ENCODE results near the gene ZNF423.

The ZNF423 gene

DNA sequence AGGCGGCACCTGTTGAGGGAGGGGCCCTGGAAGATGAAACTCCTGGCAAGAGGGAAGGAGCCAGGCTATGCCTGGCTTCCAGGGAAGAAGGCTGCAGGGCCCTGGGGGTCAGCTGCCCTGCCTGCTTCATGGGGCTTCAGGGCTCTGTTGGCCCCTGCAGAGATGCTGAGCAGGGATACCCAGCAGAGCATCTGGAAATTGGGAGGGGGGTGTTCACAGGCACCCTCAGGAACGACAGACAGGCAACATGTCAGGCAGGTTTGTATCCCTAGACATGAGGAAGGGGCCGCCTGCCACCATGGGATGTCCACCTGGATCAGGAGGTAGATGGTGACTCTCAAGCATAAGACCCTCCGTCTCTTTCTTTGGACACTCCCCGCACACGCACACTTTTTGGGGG is 13.8 kb upstream of the ZNF423 start:
- DNase-seq = no peak

DNA sequence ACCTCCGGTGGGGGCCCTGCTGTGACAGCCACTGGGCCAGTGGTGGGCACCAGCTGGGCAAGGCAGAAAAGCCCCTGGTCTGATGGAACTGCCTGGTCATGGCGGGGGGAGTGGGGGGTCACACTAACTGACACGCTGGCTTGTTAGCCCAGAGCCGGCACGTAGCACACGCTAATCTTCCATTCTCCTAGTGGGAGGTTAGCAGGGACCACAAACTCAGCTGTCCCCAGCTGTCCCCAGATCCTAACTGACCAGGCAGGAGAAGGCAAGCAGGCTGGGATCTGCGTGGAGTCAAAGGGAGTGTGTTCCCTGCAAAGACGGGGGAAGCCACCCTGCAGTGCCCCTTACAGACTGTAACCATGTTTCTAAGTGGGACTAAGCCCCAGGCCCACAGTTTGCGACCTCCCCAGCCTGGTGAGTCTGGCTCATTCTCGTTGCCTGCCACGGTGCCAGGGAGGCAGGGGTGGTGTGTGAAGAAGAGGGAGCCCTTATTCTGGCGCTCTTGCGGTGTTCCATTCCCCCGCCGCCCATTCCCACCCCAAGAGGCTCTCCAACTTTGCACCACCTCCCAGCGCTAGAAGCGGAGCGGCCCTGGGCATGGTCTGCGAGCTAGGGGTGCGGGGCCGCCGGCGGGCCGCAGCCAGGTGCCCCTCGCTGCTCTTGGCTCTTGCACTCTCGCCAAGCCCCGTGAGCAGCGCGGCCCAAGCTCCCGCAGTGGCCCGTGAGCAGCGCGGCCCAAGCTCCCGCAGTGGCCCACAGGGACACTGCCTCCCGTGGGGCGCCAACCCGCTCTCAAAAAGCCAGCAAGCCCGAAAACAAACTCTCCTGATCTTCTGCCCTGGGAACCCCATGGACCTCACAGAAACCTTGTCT is 12.1 kb upstream of the ZNF423 start:
- DNase-seq = no peak

DNA sequence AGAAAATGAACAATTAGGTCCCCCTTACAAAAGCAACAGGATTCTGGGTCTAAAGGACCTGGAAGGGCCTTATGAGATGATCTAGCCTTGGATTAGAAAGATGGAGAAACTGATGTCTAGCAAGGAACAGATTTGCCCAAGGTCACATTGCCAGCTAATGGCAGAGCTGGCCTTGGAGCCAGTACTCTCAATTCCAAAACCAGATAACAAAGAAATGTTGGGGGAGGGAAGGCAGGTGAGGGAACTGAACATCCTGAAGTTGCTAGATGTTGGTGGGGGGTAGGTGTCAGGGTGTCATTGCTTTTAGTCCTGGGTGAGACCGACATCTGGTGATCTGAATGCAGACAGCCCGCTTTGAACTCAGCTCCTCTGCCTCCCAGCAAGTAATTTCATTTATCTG is 11.3 kb upstream of the ZNF423 start:
- DNase-seq = no peak

DNA sequence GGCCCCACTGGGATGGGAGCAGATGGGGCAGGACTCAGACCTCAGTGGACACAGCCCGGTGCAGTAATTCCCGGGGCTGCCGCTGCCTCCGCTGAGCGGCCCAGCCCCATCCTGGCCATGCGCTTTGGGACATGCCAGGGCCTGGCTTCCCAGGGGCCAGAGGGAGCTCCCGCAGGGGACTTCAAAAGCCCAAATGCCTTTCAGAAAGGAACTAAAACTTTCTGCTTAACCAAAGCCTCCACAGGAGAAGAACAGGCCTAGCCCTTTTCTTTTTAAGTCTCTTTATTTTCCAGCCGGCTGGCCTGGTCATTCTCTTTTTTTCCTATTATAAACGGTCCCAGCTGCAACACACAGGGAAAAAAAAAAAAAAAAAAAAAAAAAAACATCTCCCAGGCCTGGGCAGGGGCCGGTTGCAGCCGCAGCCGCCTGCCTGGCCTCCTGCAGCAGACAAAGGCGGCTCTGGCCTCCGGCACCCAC is 10.7 kb upstream of the ZNF423 start:
- DNase-seq = no peak

DNA sequence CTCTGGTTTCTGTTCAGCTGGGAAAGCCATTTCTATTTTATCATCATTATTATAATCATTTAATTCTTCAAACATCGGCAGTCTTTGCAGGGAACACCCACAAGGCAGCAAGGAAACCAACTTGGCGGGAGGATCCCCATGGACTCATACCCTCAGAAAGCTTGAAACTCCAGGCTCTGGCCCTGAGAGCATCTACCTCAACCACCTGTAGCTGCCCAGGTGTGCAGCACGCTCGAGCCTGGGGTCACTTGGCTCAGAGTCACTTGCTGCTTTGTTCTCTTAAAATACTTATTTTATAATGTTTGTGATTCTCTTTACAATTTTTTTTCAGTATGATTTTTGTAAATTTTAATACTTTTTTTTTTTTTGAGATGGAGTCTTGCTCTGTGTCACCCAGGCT is 6.8 kb upstream of the ZNF423 start:
- DNase-seq = no peak

DNA sequence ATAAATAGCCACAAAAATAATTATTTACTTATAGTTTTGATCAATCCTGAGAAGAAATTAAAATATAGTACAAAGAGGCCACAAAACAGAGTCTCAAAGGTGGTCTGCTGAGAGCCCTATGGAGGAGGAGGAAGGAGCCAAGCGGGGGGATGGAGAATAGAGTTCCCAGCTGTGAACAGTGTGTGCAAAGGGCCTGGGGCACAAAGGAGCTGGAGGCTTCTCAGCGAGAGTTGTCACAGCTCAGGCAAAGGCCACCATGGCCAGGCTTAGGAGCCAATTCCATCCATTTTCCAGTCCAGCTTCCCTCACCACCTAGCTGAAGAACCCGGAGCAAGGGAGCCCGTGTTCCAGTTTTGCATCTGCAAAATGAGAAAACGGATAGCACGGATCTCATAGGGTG is 5.4 kb upstream of the ZNF423 start:
- no peak for DNase-seq

DNA sequence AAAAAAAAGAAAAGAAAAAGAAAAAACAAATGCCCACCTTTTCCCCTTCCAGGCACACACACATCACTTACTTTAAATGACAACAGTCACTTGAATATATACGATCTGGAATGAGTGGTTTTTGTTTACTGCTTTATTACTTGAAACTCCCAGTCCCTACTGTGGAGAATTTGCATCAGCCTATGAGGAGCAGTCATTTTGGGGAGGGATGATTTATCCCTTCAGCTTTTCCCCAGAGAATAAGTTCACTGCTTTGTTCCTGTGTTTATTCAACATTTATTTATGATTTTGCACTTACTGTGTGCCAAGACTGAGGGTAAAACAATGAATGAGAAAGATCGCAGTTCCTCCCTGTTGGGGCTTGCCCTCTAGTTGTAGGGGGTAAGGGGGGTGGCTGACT is 4.7 kb upstream of the ZNF423 start:
- DNase-seq = no peak

DNA sequence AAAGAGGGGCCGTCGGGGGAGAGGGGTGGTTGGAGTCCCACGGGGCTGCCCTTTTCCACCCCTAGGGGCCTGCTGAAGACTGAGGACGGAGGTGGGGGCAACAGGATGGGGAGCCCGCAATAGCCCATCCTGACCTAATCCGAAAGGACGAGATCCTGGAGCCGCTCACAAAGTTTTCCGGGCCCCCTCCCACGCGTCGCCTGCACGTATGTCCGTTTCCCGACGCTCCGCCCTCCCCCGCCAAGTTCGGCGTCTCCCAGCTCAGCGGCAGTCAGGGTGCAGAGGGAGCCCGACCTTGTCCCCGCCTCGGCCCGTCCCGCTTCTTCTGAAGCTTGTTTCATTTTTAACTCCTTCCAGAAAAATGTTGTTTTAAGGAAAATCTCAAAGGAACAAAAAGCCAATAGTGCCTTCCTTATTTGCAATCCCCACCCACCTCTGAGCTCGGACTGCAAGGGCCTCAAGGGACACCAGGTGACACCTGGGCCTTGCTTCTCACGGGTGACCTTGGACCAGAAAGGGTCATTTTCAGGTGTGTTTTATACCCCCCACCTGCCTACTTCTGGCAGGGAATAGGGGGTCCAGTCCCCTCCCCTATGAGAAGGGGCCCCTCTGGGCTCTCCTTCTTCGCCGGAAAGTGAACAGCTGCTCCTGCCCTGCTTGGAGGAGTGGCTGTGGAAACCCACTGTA is 3.4 kb upstream of the ZNF423 start:
- no peak for DNase-seq

DNA sequence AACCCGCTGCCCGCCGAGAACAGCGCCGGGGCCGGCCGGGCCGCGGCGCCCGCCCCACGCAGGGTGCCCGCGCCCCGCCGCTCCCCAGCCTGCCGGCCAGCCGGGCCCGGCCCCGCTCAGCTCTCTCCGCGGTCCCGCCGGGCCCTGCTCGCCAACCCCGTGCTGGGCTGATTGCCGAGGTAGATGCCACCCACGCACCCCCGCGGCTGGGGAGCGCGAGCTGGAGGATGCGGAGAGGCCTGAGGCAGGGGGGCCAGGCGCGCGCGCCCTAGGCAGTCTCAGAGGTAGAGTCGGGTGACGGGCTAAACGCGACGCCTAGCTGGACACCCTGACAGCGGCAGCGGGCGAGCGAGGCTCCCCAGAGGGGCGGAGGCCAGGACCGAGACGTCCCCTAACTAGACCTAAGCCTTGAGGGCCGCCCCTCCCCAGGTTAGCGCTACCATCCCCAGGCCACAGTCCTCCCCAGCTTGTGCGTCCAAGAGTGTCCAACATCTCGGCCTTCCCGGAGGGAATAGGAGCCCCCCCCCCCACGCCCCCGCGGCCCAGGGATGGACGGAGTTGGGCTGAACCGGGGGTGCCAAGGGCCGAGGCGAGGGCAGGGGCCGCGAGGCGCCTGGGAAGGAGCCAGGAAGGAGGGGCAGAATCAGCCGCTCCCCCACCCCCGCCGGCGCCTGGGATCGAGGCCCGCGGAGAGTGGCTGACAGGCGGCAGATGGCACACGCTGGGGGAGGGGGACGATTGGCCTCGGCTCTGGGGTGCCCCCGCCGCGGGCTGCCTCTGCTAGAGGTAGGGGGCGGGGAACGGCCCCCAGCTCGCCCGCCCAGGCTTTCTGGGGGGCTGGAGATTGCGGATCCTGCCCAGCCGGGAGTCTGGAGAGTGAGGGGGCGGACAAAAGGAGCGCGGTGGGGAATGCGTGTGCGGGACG is 2.5 kb upstream of the ZNF423 start:
- DNase-seq = no peak

DNA sequence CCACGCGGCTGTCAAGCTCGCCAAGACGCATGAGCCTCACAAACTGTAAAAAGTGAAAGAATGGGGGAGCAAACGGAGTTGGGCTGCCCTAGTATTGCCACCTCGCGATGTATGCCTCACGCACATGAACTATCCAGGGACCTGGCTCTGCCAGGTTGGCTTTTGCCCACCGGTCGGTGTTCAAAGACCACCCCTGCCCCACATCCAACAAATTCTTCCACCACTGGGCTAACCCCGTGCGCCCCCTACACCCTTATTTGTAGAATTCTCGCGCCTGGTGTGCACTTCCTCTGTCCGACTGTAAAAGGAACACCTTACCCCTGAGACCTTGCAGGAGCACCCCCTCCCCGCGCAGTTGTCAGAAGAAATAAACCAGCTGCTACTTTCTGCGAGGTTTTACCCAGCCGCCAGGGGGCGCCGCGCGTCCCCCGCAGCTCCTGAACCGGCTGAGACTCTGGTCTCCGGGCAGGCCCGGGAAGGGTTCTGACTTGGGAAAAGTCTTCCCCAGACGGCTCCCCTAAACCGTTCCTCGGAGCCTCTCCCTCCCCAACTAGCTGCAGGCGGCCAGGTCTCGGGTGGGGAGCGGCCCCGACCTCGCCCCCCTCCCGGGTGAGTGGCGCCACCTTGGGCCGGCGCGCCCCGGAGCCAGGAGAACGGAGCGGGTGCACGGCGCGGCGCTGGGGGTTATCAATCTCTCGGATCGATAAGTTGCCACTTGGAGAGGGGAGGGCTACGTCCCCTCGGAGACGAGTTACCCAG is 1.7 kb upstream of the ZNF423 start:
- peak; percentile 20 for DNase-seq

DNA sequence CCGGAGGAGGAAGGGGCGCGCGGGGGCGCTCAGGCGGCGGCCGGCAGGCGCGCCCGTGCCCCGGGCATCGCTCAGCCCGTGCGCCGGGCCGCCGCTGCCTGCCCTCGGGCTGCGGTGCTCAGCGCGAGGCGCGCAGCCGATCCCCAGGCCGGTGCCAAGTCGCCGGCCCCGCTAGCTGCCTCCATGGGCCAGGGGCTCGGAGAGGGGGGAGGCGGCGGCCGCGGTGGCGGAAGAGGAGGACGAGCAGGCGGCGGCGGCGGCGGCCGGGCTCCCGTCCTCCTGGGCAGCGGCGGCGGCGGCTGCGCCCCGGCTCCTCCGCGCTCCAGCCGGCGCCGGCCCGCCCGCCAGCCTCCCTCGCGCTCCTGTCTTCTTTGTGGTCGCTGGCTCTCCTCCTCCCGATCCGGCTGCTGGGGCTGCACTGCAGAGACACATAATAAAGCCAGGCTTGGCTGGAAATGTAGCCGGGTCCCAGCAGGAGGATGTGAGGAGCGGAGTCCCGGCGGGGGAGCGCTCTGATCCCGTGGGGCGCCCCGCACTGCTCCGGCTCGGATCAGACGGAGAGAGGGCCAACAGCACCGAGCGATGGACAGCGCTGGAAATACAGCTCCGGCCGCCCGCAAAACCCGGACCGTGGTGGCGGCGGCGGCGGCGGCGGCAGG is 889 bp upstream of the ZNF423 start:
- DNase-seq = no peak

DNA sequence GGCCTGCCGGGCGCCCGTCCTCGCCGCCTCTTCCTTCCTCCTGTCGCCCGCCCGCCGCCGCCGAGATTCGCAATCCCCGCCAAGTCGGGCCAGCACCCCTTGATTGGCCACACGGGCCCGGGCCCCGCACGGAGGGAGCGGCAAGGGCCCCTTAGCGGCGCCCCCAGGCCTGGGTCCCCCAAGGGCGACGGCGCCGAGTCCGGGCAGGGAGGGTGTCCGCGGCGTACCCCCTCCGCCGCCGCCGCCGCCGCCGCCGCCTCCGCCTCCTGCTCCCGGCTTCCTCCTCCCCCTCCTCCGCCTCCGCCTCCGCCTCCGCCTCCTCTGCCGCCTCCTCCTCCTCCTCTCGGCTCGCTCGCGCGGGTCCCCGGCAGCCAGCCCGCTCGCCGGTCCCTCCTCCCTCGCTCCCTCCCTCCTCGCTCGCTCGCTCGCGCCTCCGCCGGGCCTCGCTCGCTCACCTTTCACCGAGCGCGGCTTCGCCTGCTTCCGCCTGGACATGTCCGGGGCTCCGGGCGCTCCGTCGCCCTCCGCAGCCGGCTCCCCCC is 561 bp downstream of the ZNF423 start:
- peak; percentile 59 for DNase-seq

DNA sequence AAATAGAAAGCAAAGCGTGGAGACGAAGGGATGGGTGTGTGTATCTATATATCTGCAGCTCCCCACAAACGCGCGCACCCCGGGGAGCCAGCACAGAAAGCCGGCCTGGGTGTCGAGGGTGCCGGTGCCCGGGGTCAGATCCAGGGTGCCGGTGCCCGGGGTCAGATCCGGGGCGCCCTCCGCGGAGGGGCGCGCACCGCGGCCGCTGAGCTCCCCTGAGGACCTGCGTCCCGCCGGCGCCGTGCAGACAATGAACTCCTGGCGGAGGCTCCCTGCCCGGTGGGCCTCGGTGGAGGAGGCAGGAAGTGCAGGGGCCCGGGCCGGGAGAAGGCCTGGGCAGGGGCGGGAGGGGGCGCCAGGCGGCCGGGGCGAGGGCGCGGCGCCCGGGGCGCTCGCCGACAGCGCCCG is 1.1 kb downstream of the ZNF423 start:
- no peak for DNase-seq

DNA sequence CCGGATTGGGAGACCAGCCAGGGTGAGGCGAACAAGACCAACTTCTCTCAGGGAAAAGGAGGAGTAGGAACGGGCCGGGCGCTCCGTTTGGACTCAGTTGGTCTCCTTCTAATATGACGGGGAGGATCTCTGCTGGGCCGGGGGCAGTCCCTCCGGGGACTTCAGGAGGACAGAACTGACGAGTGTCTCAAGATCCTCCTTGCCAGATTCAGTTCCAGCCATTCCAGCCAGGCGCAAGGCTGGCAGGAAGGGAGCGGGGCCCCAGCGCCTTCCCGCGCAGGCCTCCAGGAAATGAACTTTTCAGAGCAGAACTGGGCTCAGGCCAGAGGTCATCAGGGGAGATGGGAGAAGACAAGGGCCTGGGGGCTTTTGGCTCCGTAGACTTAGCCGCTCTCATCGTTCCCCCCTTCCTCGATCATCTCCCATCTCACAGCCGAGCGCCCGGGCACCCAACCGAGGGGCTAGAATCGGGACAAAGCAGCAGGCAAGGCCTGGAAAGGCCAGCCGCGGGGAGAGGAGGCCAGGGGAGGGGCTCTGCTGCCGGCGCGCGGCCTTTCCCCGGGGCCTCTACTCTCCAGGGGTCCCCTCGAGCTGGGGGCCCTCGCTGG is 1.6 kb downstream of the ZNF423 start:
- DNase-seq = no peak

DNA sequence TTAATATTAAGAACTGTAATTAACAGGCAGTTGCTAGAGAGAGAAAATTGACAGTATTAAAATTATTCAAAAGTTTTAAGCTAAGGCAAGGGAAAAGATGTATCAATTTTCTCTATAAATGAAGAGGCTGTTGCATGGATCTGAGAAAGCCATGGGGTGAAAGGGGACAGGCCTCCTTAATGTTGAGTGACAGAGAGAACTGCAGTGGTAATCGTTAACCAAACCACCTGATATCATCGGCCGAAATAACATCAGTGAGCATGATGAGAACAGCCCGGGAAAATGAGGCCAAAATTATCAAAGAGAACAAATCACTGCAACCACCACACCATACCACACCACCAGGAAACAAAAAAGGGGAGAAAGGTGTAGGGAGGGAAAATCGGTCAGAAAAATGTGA is 3.6 kb downstream of the ZNF423 start:
- no peak for DNase-seq

DNA sequence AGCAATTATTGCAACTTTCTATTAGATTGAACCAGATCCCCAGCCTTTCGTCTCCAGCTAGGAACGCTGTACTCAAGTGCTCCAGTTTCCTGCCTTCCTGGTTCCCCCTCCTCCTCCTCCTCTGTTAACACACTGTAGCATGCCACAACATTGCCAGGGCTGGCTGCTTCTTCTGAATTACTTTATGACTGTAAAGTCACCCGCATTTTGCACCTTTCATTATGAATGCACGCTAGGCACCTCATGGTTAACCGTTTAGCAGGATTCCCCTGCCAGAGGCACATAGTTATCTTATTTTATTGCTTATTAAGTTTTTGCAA is 4.5 kb downstream of the ZNF423 start:
- no peak for DNase-seq

DNA sequence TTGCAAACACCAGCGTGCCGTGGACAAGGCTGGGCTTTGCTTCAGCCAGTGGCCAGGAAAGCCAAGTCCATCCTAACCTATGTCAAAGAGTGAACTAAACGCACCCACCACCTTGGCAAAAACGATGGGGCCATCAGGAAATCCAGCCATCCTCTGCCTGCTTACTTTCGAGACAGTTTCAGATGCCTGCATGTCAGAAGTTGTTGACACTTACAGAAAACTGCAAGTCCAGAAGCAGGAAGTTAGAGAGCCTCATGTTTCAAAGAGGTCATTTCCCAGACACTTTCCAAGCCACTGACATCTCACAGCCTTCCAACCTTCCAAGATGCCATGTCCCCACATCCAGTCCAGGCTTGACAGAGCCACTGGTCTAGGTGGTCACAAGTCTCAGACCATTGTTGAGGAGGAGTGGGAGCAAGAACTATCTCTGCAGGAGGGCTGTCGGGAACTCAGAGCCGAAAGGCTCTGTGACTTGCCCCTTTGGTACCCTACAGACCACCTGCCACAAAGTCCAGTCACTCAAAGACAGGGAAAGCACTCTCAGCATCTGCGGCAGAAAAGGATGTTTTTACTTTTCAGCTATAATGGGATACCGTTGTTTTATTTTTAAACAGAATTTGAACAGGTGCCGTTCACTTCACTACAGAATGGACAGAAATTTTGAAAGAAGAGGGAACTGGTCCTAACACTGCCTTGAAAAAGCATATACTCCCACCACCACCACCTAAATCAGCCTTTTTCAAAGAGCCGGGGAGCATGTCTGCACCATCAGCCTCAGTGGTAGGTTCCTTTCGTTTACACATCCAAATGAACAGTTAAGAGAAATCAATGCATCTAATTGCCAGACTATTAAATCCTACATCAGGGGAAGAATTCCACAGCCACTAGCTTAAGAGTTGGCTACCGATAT is 5.1 kb downstream of the ZNF423 start:
- no peak for DNase-seq

DNA sequence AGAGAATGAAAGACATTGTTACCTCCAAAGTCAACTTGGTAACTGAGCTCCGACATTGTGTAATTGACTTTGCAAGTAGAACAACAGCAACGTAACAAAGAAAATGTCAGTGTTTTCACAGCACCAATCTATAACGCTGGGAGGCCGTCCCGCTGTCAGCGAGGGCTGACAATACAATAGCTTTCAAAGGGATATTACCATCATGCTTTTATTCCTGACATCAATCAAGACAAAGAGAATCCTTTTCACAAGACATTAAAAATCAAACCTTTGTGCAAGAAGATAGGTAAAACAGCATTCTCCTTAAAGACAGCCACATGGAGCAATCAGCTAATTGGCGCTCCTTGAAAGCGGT is 6.2 kb downstream of the ZNF423 start:
- DNase-seq = no peak

DNA sequence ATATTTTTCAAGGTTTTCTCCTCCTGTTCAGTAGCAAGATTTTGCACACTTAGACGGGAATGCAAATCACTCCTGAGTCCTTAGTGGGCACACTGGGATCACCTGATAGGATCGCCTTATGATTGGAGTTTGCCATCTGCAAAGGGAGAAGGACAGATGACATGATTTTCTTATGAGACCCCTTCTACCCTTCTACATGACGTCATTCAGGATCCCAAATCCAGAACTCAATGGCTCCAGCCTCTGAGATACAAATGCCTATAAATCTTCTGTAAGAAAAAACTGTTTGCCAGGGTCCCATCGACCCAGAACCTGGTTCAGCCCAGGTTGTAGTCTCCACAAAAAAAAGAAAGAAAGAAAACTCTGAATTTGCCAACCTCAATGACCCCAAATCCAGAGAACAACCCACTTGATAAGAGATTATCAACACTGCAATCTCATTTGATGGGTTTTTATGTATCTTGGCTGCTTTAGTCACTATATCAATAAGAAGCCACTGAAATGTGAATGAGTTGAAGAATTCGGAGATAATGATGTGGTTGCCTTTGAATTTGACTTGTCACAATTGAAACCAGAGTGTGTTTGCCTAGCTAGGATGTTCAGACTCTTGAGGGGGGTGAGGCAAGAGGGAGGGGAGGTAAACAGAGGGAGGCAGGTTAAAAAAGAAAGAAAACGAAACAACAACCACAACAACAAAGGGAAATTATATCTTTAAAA is 6.7 kb downstream of the ZNF423 start:
- no peak for DNase-seq

DNA sequence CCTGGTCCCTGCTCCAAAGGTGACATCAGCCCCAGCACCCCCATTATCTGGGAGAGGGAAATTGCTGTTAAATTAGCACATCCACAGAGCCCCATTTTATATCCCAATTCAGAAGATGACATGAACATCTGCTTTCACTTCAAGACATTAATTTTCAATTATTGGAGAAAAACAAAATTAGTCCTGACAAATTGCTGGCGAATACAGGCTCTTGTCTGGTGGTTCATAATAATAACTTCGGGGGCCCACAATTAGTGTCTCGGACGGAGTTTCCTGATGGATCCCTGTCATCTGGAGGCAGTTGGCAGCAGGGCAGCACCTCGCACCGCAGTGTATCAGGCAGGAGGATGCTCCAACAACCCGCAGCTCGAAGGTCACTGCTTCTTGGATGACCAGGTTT is 7.4 kb downstream of the ZNF423 start:
- DNase-seq = no peak
